Tibial nerve (tissue), 4 donors: ENCODE results near the gene BCAS1.

ENCODE experiments used
- EP300 ChIP-seq, 2 donors: sonication (generic); formaldehyde crosslinking; IDR thresholded peaks; one replicate each; pipeline ENCODE4 v1.6.1; 2017; ENCODE audit warnings: antibody characterized with exemption in 2 of 2, mild to moderate bottlenecking in 1 of 2
- POLR2A ChIP-seq, 2 donors: fragments of 450-650 bp; IDR thresholded peaks; one replicate each; pipeline ENCODE4 v1.6.1; 2017; ENCODE audit warnings: antibody characterized with exemption in 2 of 2, mild to moderate bottlenecking in 2 of 2, moderate library complexity in 2 of 2
- TF ChIP-seq, protein P1 (sequence below), 5 experiments: fragments of 200-600 bp in 3 of 5; fragments of 450-650 bp in 2 of 5; sonication (generic) in 3 of 5; IDR thresholded peaks; one replicate each; pipeline ENCODE4 v1.5.1; 2016 to 2019; ENCODE audit warnings: antibody characterized with exemption in 5 of 5, mild to moderate bottlenecking in 3 of 5, moderate library complexity in 2 of 5

DNA sequence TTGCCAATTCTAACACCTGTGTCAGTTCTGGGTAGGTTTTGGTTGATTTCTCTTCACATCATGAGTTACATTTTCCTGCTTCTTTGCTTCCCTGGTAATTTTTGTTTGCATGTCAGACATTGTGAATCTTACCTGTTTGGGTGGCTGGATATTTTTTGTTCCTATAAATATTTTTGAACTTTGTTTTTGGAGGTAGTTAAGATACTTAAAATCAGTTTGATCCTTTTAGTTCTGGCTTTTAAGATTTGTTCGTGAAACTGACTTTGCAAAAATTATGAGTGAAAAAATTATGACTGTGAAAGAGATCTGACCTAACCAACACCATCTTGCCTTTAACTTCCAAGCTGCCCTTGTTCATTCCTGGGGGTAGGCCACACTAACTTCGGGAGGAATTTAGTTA lies 69.5 kb downstream of the BCAS1 start:
- TF ChIP-seq, protein P1, sequence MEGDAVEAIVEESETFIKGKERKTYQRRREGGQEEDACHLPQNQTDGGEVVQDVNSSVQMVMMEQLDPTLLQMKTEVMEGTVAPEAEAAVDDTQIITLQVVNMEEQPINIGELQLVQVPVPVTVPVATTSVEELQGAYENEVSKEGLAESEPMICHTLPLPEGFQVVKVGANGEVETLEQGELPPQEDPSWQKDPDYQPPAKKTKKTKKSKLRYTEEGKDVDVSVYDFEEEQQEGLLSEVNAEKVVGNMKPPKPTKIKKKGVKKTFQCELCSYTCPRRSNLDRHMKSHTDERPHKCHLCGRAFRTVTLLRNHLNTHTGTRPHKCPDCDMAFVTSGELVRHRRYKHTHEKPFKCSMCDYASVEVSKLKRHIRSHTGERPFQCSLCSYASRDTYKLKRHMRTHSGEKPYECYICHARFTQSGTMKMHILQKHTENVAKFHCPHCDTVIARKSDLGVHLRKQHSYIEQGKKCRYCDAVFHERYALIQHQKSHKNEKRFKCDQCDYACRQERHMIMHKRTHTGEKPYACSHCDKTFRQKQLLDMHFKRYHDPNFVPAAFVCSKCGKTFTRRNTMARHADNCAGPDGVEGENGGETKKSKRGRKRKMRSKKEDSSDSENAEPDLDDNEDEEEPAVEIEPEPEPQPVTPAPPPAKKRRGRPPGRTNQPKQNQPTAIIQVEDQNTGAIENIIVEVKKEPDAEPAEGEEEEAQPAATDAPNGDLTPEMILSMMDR (IDR thresholded peaks at IDR 0.05) = no peak
- TF ChIP-seq POLR2A (IDR thresholded peaks at IDR 0.05) (no peak), EP300 (IDR thresholded peaks at IDR 0.05) (no peak)
